Upper lobe of left lung (tissue), 4 donors: Measurements from ENCODE around the gene DRD4.

Experiments
- CTCF ChIP-seq, 6 experiments: fragments of 450-650 bp in 4 of 6; fragments of 200-600 bp in 2 of 6; sonication (generic) in 2 of 6; IDR thresholded peaks; one replicate each; pipeline ENCODE4 v1.5.1; 2016 to 2019; ENCODE audit warnings: antibody characterized with exemption in 6 of 6
- EP300 ChIP-seq, 4 donors: sonication (generic); formaldehyde crosslinking; IDR thresholded peaks; one replicate each; pipeline ENCODE4 v1.5.1; 2017; ENCODE audit warnings: antibody characterized with exemption in 4 of 4, control low read depth in 2 of 4
- POLR2A ChIP-seq, 4 donors: fragments of 450-650 bp; IDR thresholded peaks; one replicate each; pipeline ENCODE4 v1.5.1; 2016 to 2017; ENCODE audit warnings: antibody characterized with exemption in 4 of 4, mild to moderate bottlenecking in 2 of 4
- POLR2AphosphoS5 ChIP-seq, 2 donors: sonication (generic); formaldehyde crosslinking; IDR thresholded peaks; one replicate each; pipeline ENCODE4 v1.5.1; 2017; ENCODE audit warnings: antibody characterized with exemption in 2 of 2

DNA sequence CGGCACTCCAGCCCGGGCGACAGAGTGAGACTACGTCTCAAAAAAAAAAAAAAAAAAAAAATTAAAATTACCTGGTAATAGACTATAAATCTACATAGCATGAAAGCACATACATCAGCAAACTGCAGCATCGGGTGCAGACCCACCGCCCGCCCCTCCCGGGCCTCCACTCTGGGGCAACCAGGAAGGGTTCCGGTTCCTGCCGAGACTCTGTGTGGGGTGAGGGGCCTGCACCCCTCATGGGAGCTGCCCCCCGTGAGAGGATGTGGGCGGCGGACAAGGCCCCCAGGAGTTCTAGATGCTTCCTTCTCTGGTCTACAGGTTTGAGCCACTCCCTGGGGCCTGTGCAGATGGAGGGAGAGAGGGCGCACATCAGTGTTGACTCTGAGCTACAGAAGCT is 9.1 kb downstream of the DRD4 start:
- TF ChIP-seq CTCF (IDR thresholded peaks at IDR 0.05) (no peak), POLR2A (IDR thresholded peaks at IDR 0.05) (no peak), POLR2AphosphoS5 (IDR thresholded peaks at IDR 0.05) (no peak), EP300 (IDR thresholded peaks at IDR 0.05) (no peak)
